ENCODE data around the gene DRC3.

The DRC3 gene

DNA sequence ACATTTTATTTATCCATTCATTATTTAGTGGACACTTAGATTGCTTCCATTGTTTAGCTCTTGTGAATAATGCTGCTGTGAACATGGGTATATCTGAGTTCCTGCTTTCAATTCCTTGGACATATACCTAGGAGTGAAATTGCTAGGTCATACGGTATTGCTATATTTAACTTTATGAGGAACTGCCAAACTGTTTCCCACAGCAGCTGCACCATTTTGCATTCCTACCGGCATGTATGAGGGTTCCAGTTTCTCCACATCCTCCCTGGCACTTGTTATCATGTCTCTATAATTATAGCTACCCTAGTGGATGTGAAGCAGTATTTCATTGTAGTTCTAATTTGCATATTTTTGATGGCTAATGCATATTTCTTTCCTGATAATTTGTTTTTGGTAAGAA is 91.4 kb downstream of the DRC3 start:
- in situ Hi-C loops (cut with HindIII; ENCODE audit: low pct_ligation_motif_present, low pct_unique_long_range_greater_than_20kb, low sequenced_read_pairs), result no loop called here
- DNase-seq, result no peak

- in situ Hi-C loops (cut with HindIII; ENCODE audit: low pct_ligation_motif_present, low pct_unique_long_range_greater_than_20kb, low sequenced_read_pairs), result no loop called here
- no peak for DNase-seq
Observed at GRCh38 chr17:18065546-18065945, 92.9 kb downstream of the DRC3 start.

Measured in ACHN (cell line).